K562 (cell line): ENCODE data around the gene MTA1.

Experiments
- ELF1 ChIP-seq: fragments of 200-800 bp; sonication (Bioruptor generic); IDR thresholded peaks from 2 replicates; pipeline ENCODE4 v1.6.1; 2016; ENCODE audit warnings: missing genetic modification characterization, missing compliant biosample characterization
- EZH2 ChIP-seq: IDR thresholded peaks from 2 replicates; pipeline ENCODE4 v1.6.1; 2012; ENCODE audit warnings: low read depth, mild to moderate bottlenecking, inconsistent platforms, low read length, borderline replicate concordance
- NR3C1 ChIP-seq: sonication (generic); formaldehyde crosslinking; IDR thresholded peaks from 2 replicates; pipeline ENCODE4 v1.8.1; 2022; ENCODE audit warnings: missing genetic modification reagents
- TFE3 ChIP-seq: fragments of 450-650 bp; formaldehyde crosslinking; IDR thresholded peaks from 2 replicates; pipeline ENCODE4 v1.4.0; 2020; ENCODE audit warnings: mild to moderate bottlenecking, mixed read lengths
- ZNF3 ChIP-seq: fragments of 250-450 bp; sonication (Bioruptor Pico); IDR thresholded peaks from 2 replicates; pipeline ENCODE4 v1.5.0; 2021; ENCODE audit warnings: mild to moderate bottlenecking, moderate library complexity
- TF ChIP-seq, protein P1 (sequence below): sonication (generic); formaldehyde crosslinking; IDR thresholded peaks from 2 replicates; pipeline ENCODE4 v1.8.0; 2023; ENCODE audit warnings: mild to moderate bottlenecking, missing genetic modification reagents

GRCh38 chr14:105414456-105415371, 4.9 kb upstream of the MTA1 start:
- TF ChIP-seq ZNF3 (CRISPR knock-in tag) (no peak), TFE3 (CRISPR knock-in tag) (no peak), ELF1 (tag) (no peak), EZH2 (no peak), NR3C1 (CRISPR knock-in tag) (no peak)
- TF ChIP-seq, protein P1, sequence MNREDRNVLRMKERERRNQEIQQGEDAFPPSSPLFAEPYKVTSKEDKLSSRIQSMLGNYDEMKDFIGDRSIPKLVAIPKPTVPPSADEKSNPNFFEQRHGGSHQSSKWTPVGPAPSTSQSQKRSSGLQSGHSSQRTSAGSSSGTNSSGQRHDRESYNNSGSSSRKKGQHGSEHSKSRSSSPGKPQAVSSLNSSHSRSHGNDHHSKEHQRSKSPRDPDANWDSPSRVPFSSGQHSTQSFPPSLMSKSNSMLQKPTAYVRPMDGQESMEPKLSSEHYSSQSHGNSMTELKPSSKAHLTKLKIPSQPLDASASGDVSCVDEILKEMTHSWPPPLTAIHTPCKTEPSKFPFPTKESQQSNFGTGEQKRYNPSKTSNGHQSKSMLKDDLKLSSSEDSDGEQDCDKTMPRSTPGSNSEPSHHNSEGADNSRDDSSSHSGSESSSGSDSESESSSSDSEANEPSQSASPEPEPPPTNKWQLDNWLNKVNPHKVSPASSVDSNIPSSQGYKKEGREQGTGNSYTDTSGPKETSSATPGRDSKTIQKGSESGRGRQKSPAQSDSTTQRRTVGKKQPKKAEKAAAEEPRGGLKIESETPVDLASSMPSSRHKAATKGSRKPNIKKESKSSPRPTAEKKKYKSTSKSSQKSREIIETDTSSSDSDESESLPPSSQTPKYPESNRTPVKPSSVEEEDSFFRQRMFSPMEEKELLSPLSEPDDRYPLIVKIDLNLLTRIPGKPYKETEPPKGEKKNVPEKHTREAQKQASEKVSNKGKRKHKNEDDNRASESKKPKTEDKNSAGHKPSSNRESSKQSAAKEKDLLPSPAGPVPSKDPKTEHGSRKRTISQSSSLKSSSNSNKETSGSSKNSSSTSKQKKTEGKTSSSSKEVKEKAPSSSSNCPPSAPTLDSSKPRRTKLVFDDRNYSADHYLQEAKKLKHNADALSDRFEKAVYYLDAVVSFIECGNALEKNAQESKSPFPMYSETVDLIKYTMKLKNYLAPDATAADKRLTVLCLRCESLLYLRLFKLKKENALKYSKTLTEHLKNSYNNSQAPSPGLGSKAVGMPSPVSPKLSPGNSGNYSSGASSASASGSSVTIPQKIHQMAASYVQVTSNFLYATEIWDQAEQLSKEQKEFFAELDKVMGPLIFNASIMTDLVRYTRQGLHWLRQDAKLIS, result no peak
